Activated naive CD4-positive, alpha-beta T cell (primary cell): ENCODE results near the gene SOD3.

Experiments
- DNase-seq, 4 experiments: peaks; one replicate each; lab custom pipeline; 2025; lab: John Stamatoyannopoulos, UW

The SOD3 gene

DNA sequence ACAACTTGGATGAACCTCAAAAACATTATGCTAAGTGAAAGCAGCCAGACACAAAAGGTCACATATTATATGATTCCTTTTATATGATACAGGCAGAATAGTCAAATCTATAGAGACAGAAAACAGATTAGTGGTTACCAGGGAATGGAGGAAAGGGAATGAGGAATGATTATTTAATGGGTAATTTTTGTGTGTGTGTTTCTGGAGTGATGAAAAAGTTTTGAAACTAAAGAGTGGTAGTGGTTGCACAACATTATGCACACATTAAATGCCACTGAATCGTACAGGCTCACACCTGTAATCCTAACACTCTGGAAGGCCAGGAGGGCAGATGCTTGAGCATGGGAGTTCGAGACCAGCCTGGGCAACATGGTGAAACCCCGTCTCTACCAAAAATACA is 19.6 kb upstream of the SOD3 start:
- no peak for DNase-seq

DNA sequence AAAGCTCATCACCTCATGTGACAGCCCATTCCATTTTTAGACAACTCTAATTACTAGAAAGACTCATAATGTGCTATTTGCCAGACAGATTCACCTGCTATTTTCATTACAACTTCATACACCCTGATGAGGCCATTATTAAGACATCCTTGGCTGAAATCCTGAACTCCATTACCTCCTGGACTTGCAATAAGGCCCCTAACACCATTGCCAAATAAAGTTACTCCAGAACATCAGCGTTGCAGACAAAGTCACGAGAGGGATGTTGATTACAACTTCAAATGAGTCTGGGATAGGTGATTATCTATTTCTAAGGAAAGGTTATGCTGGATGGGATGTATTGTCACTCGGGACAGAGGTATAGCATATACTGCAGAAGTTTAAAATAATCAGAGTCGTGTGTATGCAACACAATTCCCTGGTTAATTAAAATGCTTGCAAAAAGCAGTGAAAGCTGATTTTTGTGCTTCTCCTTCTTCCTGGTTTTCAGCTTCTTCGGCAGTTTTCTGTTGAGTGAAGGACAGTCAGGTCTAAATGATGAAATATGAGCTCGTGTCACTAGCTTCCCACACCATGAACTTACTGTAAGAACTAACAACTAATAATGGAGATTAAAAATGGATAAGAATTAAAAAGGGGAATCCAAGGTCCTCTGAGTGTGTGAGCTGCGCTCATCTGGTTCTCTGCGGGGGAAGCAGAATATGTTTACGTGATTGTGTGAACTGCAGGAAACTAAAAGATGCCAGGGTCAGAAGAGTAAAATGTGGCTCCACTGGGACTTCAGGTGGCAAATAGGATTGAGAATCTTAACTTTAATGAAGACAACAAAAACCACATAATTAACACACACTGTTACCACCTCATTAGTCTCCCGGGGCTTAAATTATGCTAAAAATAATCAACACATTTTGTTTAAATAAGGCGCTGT is 17.6 kb upstream of the SOD3 start:
- DNase-seq: no peak

DNA sequence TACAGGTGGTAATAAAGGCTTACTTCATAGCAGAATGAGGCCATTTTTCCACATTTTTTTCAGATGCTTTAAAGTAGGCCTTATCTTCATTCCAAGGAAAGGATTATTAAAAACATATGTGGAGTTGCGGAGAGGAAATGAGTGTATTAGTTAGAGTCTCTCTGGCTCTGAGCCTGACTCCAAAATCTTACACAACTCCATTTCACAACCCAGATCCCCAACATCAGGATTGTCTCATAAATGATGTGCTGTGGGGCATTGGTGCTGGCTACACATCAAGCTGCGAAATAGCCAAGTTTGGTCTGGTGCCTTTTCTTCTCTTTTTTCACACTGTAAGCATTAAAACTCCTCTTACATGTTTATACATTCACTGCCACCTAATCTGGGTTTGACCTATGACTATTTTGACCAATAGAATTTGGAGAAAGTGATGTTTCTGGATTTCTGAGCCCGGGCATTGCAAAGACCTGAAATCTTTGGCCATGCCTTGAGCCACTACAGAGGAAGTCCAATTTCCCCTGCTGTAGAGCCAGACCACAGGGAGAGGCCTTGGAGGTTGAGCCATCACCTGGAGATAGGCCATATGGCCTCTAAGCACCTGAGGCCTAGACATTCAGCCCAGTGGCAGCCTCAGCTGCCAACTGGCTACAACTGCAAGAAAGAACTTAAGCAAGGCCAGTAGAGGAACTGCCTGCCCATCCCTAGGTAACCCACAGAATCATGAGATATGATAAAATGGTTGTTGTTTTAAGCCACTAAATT is 16.7 kb upstream of the SOD3 start:
- no peak for DNase-seq

DNA sequence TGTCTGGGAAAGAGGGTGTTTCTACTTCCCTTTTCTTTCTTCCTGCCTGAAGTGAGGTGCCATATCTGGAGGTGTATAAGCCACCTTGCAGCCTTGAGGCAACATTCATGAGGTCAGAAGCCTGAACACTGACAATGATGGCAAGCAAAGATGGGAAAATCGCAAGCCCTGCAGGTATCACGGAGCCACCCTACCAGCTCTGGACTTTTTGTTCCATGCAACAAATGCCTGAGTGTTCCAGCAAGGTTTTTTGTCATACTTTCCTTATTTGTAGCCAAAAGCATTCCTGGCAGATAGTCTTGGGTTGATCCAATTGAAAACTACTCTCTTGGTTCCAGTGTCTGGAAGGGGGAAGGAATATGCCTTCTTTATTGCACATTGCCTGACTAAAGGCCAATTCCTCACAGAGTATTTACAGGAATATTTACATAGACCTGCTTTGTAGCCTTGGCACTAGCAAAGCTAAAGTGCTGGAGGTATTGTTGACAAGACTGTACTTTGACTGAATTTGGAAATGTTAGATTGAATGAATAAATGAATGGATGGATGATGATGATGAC is 14.4 kb upstream of the SOD3 start:
- DNase-seq: no peak

DNA sequence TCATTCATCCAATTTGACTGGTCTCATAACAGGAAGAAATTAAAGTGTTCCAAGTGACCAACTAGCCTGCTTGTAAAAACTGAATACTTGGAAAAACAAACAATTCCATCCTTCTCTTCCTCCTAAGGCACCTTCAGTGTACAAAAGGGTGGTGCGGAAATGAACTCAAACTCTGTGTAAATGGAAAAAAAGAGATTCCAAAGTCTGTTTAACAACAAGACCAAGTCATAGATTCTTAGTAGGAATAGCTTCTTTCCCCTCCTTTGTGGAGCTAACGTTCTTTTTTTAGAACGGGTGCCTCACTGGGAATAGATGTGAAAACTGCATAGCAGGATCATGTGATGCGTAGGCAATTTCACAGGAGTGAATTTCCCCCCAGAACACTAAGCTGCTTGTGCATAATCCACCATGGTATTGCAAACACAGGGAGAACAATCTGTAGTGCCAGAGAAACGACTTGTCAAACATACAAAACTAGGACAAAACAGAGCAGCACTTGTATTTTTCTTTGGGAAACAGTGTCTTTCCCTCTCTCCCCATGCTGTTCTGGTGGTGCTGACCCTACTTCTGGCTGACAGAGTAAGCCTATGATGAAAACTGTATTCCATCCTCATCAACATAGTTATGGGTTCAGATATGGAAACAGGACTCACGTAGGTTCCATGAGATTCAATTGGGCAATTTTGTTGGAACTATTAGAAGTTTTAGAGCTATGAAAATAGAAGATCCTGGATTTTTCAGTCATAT is 13.2 kb upstream of the SOD3 start:
- no peak for DNase-seq

DNA sequence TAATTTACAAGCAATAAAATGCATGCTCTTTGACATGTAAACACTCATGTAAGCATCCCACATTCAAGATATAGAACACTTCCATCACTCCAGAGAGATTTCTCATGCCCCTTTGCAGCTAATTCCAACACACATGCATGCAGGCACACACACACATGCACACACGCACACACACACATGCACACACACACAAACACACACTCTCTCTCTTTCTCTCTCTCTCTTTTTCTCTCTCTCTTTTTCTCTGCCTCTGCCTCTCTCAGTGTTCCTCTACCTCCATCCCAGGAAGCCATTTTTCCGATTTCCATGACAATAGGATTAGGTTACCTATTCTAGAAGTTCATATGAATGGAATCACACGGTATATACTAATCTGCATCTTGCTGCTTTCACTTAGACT is 11.9 kb upstream of the SOD3 start:
- DNase-seq: no peak

DNA sequence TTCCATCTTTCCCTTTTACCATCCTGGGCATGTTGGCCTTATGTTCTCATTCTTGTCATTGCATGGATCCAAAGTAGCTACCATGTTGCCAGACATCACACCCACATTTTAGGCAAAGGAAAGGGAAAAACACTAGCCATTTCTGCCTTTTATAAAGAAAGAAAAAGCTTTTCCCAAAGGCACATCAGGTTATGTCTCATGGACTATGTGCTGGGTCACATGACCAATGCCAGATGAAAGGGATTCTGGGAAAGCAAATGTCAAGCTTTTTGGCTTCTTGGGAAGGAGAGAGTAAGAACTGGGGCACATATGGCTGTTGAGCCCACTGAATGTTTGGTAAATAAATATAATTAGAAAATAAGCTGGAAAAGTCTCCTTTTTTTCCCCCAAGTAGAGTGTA is 4.3 kb upstream of the SOD3 start:
- no peak for DNase-seq

DNA sequence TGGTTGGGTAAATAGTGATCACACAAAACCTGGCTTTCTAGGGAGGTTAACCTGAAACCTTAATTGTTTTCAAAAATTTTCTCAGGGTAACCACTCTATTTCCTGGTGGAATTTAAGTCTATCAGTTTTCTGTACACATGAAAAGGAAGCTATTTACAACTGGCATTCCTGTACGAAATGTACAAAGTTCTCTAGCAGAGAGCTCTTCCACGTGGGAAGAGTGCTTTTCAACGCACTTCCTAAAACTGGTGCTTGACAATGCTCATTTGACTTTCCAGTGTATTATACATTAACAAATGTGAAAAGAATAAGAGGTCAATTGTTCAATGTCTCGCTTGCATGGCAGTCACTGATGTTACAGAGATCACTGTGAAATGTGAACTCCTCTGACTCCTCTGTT is 2.8 kb upstream of the SOD3 start:
- DNase-seq: no peak

DNA sequence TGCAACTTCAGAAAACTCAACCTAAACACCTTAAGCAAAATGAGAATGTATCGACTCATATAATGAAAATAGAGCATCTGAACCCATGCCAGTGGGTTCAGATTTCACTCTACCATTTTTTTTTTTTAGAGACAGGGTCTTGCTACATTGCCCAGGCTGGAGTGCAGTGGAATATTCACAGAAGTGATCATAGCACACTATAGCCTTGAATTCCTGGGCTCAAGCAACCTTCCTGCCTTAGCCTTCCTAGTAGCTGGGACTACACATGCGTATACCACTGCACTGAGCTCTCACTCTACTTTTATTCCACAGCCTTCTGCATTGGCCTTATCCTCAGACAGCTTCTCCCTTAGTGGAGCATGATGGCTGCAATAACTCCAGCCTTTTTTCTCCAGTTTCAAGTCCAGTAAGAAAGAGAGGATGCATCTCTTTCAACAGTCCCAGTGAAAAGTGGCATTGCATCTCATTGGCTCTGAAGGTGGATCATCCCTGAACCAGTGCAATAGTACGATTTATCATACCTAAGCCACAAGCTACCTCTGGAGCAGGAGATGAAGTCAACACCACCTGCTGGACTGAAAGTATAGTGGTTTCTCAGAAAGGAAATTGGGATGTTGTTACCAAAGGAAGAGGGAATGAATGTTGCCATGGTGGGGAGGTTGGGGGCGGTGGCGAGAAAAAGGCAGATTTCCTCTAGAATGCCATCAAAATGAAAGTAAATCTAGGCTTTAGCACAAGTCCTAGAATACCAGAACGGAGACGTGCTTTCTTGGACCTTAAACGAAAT is 2.0 kb upstream of the SOD3 start:
- no peak for DNase-seq

DNA sequence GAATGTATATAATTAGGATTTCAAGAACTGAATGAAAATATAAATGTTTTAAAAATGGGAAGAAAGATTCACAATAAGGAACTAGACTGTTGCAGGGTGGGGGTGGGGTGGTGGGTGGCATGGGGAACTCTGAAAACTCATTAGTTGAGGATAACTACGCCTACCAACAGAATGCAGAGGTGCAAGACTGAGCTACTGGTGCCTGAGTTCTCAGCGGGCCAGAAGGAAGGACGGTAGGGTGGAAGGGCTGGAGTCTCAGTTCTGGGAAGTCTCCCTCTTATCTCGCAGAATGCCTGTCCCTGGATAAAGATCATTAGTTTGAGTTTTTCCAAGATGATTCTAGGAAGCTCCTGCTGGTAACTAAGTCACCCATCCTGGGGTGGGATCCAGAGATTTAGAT is 1.3 kb upstream of the SOD3 start:
- DNase-seq: no peak

DNA sequence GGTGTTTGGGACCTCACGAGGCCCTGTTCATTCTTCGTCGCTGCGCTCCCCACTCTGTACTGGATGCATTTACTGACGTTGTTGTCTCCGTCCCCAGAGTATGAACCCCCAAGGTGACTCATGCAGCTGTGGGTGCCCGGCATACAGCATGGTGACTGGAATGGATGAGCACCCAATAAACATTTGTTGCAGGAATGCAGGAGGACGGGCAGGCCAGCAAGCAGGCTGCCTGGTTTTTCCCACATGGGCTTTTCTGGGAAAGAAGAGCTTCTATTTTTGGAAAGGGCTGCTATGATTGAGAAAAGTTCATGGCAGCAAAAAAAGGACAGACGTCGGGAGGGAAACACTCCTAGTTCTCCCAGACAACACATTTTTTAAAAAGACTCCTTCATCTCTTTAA is 893 bp upstream of the SOD3 start:
- no peak for DNase-seq

DNA sequence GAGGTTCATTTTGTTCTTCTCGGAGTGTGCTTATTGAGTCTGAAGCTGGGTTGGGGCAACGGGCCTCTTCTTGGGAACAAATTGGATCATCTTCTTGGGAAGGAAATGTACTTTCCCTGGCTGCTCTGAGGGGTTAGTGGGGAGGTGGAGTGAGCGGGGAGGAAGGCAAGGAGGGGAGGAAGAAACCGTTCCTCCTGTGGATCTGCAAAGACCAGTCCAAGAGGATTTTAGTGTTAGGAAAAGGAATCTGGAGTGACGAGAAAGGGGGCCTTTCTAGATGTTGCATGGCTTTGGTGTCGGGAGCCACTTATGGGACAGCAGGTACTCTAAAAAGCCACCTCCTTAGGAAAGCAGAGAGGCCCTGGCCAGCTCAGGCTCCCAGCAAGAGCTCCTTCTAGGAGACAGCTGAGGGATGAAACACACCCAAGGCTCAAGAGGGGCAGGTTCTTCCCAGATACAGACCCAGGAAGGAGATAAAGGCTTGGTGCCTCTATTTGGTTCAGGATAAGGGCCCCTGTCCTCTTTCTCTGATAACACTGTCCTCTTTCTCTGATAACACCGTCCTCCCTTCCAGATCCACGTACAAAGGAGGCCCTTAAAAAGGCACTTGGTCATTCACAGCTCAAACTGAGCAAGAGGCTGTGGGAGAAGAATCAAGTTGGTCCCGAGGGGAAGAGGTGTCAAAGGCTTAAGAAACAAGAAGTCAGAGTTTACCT is 451 bp downstream of the SOD3 start:
- no peak for DNase-seq

DNA sequence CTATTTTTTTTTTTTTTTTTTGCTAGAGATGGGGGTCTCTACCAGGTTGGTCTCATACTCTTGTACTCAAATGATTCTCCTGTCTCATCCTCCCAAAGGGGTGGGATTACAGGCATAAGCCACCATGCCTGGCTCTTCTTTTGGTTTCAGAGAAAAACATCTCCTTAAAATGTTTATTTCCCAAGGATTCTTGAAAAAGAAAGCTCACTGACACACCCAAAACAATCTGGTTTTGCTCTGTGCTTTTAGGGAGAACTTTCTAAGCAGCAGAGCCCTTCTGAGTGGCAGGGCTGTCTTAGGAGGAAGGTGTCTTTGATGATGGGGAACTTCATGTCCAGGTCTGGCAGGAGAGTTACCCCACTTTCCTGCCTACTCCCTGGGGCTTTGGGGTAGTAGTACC is 1.2 kb downstream of the SOD3 start:
- no peak for DNase-seq

DNA sequence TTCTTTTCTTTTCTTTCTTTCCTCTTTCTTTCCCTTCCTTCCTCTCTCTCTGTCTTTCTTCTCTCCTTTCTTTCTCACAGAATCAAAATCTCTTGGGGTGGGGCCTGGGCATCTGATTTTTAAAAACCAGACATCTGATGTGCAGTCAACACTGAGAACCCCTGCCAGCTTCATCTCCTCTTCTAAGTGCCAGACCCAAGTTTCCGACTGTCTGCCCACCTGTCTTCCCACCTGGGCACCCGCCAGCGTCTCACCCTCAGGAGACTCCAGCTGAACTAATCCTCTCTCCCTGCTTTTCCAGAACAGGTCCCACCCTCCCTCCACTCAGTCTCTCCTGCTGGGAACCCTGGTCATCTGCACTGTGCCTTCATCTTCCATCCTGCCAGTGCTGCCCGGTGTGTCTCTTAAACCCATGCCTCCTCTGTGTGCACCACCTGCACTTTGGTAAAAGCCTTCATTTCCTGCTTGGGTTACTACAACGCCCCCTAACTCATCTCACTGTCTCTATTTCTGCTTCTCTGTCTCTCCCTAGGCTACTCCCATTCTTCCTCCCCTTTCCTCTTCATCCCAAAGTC is 2.8 kb downstream of the SOD3 start:
- DNase-seq: no peak

DNA sequence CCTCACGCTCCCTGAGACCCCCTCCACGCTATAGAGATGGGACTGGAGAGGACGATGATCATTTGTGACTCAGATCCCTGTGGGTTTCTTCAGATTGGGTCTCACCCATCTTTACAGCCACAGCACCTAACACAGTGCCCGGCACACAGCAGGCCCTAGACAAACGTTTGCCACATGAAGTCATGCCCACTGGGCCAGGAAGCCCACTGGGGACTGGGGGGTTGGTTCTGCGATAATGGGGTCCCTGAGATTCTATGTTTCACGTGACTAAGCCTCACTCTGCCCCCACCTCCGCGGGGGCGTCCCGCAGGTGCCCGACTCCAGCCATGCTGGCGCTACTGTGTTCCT is 3.8 kb downstream of the SOD3 start:
- no peak for DNase-seq

DNA sequence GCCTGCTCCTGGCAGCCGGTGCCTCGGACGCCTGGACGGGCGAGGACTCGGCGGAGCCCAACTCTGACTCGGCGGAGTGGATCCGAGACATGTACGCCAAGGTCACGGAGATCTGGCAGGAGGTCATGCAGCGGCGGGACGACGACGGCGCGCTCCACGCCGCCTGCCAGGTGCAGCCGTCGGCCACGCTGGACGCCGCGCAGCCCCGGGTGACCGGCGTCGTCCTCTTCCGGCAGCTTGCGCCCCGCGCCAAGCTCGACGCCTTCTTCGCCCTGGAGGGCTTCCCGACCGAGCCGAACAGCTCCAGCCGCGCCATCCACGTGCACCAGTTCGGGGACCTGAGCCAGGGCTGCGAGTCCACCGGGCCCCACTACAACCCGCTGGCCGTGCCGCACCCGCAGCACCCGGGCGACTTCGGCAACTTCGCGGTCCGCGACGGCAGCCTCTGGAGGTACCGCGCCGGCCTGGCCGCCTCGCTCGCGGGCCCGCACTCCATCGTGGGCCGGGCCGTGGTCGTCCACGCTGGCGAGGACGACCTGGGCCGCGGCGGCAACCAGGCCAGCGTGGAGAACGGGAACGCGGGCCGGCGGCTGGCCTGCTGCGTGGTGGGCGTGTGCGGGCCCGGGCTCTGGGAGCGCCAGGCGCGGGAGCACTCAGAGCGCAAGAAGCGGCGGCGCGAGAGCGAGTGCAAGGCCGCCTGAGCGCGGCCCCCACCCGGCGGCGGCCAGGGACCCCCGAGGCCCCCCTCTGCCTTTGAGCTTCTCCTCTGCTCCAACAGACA is 4.4 kb downstream of the SOD3 start:
- DNase-seq: no peak

DNA sequence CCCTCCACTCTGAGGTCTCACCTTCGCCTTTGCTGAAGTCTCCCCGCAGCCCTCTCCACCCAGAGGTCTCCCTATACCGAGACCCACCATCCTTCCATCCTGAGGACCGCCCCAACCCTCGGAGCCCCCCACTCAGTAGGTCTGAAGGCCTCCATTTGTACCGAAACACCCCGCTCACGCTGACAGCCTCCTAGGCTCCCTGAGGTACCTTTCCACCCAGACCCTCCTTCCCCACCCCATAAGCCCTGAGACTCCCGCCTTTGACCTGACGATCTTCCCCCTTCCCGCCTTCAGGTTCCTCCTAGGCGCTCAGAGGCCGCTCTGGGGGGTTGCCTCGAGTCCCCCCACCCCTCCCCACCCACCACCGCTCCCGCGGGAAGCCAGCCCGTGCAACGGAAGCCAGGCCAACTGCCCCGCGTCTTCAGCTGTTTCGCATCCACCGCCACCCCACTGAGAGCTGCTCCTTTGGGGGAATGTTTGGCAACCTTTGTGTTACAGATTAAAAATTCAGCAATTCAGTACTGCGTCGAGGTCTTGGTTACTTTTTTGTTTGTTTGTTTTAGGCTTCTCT is 5.0 kb downstream of the SOD3 start:
- no peak for DNase-seq

DNA sequence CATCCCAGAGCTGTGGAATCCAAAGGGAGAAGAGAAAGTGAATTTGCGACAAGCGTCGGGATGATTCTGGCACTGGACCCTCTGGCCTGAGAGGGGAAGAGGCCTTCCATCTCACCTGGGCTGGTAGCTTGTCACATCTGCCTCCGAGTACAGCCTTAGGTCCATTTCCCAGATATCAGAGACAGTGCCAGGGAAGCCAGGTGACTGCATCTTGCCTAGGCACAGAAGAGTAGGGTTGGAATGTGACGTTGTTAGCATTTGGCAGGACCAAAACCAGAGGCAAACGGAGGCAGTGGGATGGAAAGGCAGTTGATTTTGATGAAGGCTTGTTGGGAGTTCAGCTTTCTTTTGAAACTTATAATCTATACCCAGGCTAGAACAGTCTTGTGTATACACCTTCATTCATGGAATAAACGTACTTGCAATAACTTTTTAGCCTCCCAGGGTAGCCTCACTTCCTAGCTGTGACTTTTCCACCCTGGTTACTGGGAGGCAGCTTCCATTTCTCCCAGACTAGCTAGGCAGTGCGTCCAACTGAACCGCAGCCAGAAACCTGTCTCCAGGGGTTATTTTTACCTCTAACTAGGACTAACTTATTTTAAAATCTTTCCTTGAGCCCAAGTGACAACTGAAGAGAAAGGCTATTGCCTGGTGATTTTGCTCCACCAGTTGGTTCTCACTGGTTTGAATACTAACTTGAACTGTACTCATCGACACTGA is 5.9 kb downstream of the SOD3 start:
- DNase-seq: no peak

DNA sequence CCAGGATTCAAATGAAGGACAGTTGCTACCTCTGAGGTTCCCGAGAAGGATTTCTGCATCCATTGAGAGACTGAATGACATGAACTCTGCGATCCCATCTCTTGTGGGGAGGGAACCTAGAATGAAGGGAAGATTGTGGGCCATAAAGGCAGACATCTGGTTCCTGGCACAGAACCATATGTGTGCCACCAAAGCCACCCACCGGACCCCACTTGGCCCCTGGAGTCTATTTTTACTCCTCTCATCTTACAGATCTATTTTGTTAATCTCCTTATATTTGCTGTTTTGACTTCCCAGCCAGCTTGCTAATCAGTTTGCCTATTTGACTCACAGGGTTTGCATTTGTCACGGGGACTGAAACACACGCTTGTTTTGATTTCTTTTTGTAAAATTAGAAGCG is 7.3 kb downstream of the SOD3 start:
- DNase-seq: no peak
